Measurements from ENCODE around the gene PLEKHG1. TPM values are rescaled to one million over a fixed set of nuclear protein-coding genes. Genes with fewer than 3 reads are reported as not detected.

The PLEKHG1 gene
- total RNA-seq, 6 experiments from 2014 or later, result 8.7 to 20.3 (median 11.8) TPM

GRCh38 chr6:150616586-150616985, 16.9 kb downstream of the PLEKHG1 start:
- intact Hi-C loops (cut with DNase I), result no loop called here
- Histone ChIP-seq H3K9me3 (no peaks in the 10 kb centered on the region), H3K4me3 (no peak overlapping the region), H3K4me1 (peaks cover 0 to 15% (median 6%) of the 10 kb centered on the region in 4 donors), H3K36me3 (no peaks in the 10 kb centered on the region), H3K27me3 (no peaks in the 10 kb centered on the region), H3K27ac (no peak overlapping the region)
- 48% methylated on average over 2 of the region's 2 CpGs for WGBS (ENCODE audit: insufficient coverage, low coverage, low lambda C conversion rate, missing lambda C conversion rate)
- TF ChIP-seq CTCF (IDR thresholded peaks at IDR 0.05) (no peak), POLR2A (IDR thresholded peaks at IDR 0.05) (no peak)
- ATAC-seq, result no peak
- no peak for DNase-seq

GRCh38 chr6:150617062-150617461, 17.4 kb downstream of the PLEKHG1 start:
- no peaks in the 10 kb centered on the region for H3K27me3 ChIP-seq
- no peak for TF ChIP-seq POLR2A (IDR thresholded peaks at IDR 0.05)
- no peak for TF ChIP-seq CTCF (IDR thresholded peaks at IDR 0.05)
- H3K36me3 ChIP-seq, result no peaks in the 10 kb centered on the region
- ATAC-seq (no peak), DNase-seq (no peak)
- H3K4me1 ChIP-seq, result peaks cover 0 to 15% (median 6%) of the 10 kb centered on the region in 4 donors
- WGBS (ENCODE audit: insufficient coverage, low coverage, low lambda C conversion rate, missing lambda C conversion rate), result 72% methylated on average over 3 of the region's 3 CpGs
- H3K4me3 ChIP-seq, result no peak overlapping the region
- intact Hi-C loops (cut with DNase I), result no loop called here
- no peak overlapping the region for H3K27ac ChIP-seq
- H3K9me3 ChIP-seq, result no peaks in the 10 kb centered on the region

GRCh38 chr6:150617496-150618460, 18.1 kb downstream of the PLEKHG1 start:
- ATAC-seq, result no peak

GRCh38 chr6:150619275-150619674, 19.6 kb downstream of the PLEKHG1 start:
- no peaks in the 10 kb centered on the region for H3K4me1 ChIP-seq

More at GRCh38 chr6:150617496-150618460, 18.1 kb downstream of the PLEKHG1 start:
- intact Hi-C loops (cut with DNase I), result no loop called here
- TF ChIP-seq CTCF (IDR thresholded peaks at IDR 0.05), result no peak
- TF ChIP-seq POLR2A (IDR thresholded peaks at IDR 0.05), result no peak
- no peaks in the 10 kb centered on the region for H3K9me3 ChIP-seq
- no peaks in the 10 kb centered on the region for H3K36me3 ChIP-seq
- H3K27ac ChIP-seq, result peak overlapping the region in 1 of 3 donors; percentile 9
- no peak for DNase-seq
- H3K27me3 ChIP-seq, result no peaks in the 10 kb centered on the region
- no peak overlapping the region for H3K4me3 ChIP-seq
- H3K4me1 ChIP-seq, result peaks cover 0 to 10% (median 4%) of the 10 kb centered on the region in 4 donors
- 79% methylated on average over 6 of the region's 6 CpGs for WGBS (ENCODE audit: insufficient coverage, low coverage, low lambda C conversion rate, missing lambda C conversion rate)

More at GRCh38 chr6:150619275-150619674, 19.6 kb downstream of the PLEKHG1 start:
- H3K36me3 ChIP-seq, result no peaks in the 10 kb centered on the region
- no peaks in the 10 kb centered on the region for H3K27me3 ChIP-seq
- WGBS (ENCODE audit: insufficient coverage, low coverage, low lambda C conversion rate, missing lambda C conversion rate), result 92% methylated on average over 3 of the region's 3 CpGs
- no peaks in the 10 kb centered on the region for H3K9me3 ChIP-seq
- TF ChIP-seq POLR2A (IDR thresholded peaks at IDR 0.05), result no peak
- no peak for TF ChIP-seq CTCF (IDR thresholded peaks at IDR 0.05)
- no peak for DNase-seq
- no peak for ATAC-seq
- intact Hi-C loops (cut with DNase I), result no loop called here
- H3K27ac ChIP-seq, result no peak overlapping the region
- H3K4me3 ChIP-seq, result no peak overlapping the region

Measured in right lobe of liver (tissue), 6 donors.